GM12878 (cell line): Measurements from ENCODE around the gene ADAP1.

ENCODE experiments used
- TF ChIP-seq, protein P1 (sequence below), 3 experiments: IDR thresholded peaks in 2 of 3; conservative IDR thresholded peaks in 1 of 3; 2 replicates each; pipeline ENCODE4 v1.5.1; 2011; ENCODE audit warnings: low read depth in 3 of 3, low read length in 3 of 3, mild to moderate bottlenecking in 3 of 3, control low read depth in 2 of 3, moderate library complexity in 2 of 3, inconsistent platforms in 1 of 3, mixed read lengths in 1 of 3; ENCODE audit not compliant: control insufficient read depth in 2 of 3, insufficient read depth in 1 of 3; ENCODE audit errors: extremely low read depth in 1 of 3
- TF ChIP-seq, protein P2 (sequence below): IDR thresholded peaks from 2 replicates; pipeline ENCODE4 v1.6.1; 2012; ENCODE audit warnings: low read depth, low read length, improper control_type of control experiment

DNA sequence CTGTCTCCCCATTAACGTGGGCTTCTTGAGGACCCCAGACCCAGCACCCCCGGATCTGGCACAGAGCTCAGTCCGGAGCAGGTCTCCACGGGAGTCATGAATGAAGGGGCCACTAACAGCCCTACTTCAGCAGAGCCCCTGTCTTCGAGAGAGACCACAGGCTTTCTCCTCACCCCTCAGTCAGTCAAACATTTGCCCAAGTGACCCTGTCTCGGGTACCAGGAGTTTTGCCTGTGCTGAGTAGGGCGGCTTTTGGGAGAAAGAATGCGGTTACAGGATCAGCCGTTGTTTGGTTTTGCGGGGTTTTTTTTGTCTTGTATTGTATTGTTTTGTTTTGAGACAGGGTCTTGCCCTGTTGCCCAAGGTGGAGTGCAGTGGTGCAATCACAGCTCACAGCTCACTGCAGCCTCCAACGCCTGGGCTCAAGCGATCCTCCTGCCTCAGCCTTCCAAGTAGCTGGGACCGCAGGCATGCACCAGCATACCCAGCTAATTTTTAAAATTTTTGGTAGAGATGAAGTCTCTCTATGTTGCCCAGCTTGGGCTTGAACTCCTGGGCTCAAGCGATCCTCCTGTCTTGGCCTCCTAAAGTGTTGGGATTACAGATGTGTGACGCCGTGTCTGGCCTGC, 16.5 kb downstream of the ADAP1 start:
- TF ChIP-seq, protein P1, sequence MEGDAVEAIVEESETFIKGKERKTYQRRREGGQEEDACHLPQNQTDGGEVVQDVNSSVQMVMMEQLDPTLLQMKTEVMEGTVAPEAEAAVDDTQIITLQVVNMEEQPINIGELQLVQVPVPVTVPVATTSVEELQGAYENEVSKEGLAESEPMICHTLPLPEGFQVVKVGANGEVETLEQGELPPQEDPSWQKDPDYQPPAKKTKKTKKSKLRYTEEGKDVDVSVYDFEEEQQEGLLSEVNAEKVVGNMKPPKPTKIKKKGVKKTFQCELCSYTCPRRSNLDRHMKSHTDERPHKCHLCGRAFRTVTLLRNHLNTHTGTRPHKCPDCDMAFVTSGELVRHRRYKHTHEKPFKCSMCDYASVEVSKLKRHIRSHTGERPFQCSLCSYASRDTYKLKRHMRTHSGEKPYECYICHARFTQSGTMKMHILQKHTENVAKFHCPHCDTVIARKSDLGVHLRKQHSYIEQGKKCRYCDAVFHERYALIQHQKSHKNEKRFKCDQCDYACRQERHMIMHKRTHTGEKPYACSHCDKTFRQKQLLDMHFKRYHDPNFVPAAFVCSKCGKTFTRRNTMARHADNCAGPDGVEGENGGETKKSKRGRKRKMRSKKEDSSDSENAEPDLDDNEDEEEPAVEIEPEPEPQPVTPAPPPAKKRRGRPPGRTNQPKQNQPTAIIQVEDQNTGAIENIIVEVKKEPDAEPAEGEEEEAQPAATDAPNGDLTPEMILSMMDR (IDR thresholded peaks at IDR 0.05 in 2 of 3, conservative IDR thresholded peaks at IDR 0.05 in 1 of 3; ENCODE audit: control insufficient read depth in 2 of 3, extremely low read depth in 1 of 3, insufficient read depth in 1 of 3, low read depth in 3 of 3, low read length in 3 of 3), result no peak
- TF ChIP-seq, protein P2, sequence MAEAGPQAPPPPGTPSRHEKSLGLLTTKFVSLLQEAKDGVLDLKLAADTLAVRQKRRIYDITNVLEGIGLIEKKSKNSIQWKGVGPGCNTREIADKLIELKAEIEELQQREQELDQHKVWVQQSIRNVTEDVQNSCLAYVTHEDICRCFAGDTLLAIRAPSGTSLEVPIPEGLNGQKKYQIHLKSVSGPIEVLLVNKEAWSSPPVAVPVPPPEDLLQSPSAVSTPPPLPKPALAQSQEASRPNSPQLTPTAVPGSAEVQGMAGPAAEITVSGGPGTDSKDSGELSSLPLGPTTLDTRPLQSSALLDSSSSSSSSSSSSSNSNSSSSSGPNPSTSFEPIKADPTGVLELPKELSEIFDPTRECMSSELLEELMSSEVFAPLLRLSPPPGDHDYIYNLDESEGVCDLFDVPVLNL, result no peak
